K562 (cell line): ENCODE measurements around the gene GAL. TPM values are rescaled to one million over a fixed set of nuclear protein-coding genes. Genes with fewer than 3 reads are reported as not detected.

Source experiments
- ATAC-seq: fragments of 200-7000 bp; cut with Tn5 transposase; 3 replicates; pipeline ENCODE4 v1.9.1; 2020; ENCODE audit warnings: moderate library complexity
- BruUV-seq: library from RNA; stranded (reverse); fragments of 400-500 nt; replicated peaks from 2 replicates; lab custom pipeline; 2021; lab: Mats Ljungman, UMichigan
- CTCF ChIA-PET: fragments of 300-600 bp; formaldehyde crosslinking; extraction: SDS; loops from one replicate; lab custom pipeline; 2021; ENCODE audit warnings: low intra/inter-chr PET ratio; lab: Yijun Ruan, JAX
- POLR2A ChIA-PET: fragments of 300-600, 350-650 bp; sonication (Branson Sonifier 250); formaldehyde crosslinking; extraction: SDS; loops from one replicate; lab custom pipeline; 2021; ENCODE audit warnings: antibody characterized with exemption, inconsistent platforms; lab: Yijun Ruan, JAX
- DNase-seq, 4 experiments: peaks; one replicate each; pipeline versions ENCODE4 v3.0.0 to v3.0.0-alpha.2; 2011 to 2018; ENCODE audit warnings: low spot score in 3 of 4, mixed read lengths in 3 of 4; ENCODE audit errors: extremely low read depth in 1 of 4
- FAIRE-seq: peaks from 2 replicates; lab custom pipeline; 2011; peaks lifted over from hg19 to GRCh38; lab: Jason Lieb, UNC
- H2AFZ ChIP-seq: 2 replicates; pipeline ENCODE4 v1.6.0; 2011; ENCODE audit warnings: low read depth, low read length, control low read depth, inconsistent platforms
- H3K27ac ChIP-seq: fragments of 200-600 bp; 3 replicates; pipeline ENCODE4 v1.8.0; 2011; ENCODE audit warnings: low read depth, mild to moderate bottlenecking, control low read depth, inconsistent platforms, low read length, moderate library complexity, mixed read lengths; ENCODE audit errors: extremely low read depth
- H3K27me3 ChIP-seq, 2 experiments: fragments of 300-600 bp in 1 of 2; 2 replicates in 1 of 2; 3 replicates in 1 of 2; pipeline versions ENCODE4 v1.6.0 to v1.8.0; 2011; ENCODE audit warnings: inconsistent platforms in 2 of 2, low read length in 2 of 2, mild to moderate bottlenecking in 1 of 2, mixed read lengths in 1 of 2, moderate library complexity in 1 of 2; ENCODE audit not compliant: control insufficient read depth in 2 of 2, insufficient read depth in 2 of 2
- H3K36me3 ChIP-seq: fragments of 300-600 bp; 3 replicates; pipeline ENCODE4 v1.8.0; 2011; ENCODE audit warnings: mild to moderate bottlenecking, low read length, inconsistent platforms; ENCODE audit not compliant: control insufficient read depth, insufficient read depth
- H3K4me1 ChIP-seq, 2 experiments: fragments of 200-600 bp in 1 of 2; replicated peaks in 1 of 2; 2 replicates in 1 of 2; 3 replicates in 1 of 2; pipeline versions ENCODE4 v1.5.1 to v1.8.0; 2011; ENCODE audit warnings: inconsistent platforms in 2 of 2, low read length in 2 of 2, mild to moderate bottlenecking in 1 of 2, mixed read lengths in 1 of 2, moderate library complexity in 1 of 2; ENCODE audit not compliant: control insufficient read depth in 2 of 2, insufficient read depth in 2 of 2
- H3K4me2 ChIP-seq: 2 replicates; pipeline ENCODE4 v1.6.1; 2011; ENCODE audit warnings: low read length, control low read depth, inconsistent platforms, mixed read lengths; ENCODE audit not compliant: insufficient read depth
- H3K4me3 ChIP-seq: fragments of 200-600 bp; sonication (generic), shearing (Covaris generic); 2 replicates; pipeline ENCODE4 v1.5.1; 2016; ENCODE audit warnings: control low read depth, inconsistent platforms
- H3K79me2 ChIP-seq: fragments of 200-600 bp; 3 replicates; pipeline ENCODE4 v1.8.0; 2011; ENCODE audit warnings: low read length, inconsistent platforms; ENCODE audit not compliant: control insufficient read depth, insufficient read depth
- H3K9ac ChIP-seq, 2 experiments: 2 replicates each; pipeline versions ENCODE4 v1.6.0 to v1.6.1; 2011; ENCODE audit warnings: low read depth in 2 of 2, low read length in 2 of 2, control low read depth in 1 of 2, inconsistent platforms in 1 of 2, mild to moderate bottlenecking in 1 of 2, mixed read lengths in 1 of 2; ENCODE audit not compliant: insufficient read depth in 1 of 2
- H3K9me1 ChIP-seq: one replicate; pipeline ENCODE4 v1.6.0; 2011; ENCODE audit warnings: inconsistent platforms, mild to moderate bottlenecking, low read length, moderate library complexity; ENCODE audit not compliant: control insufficient read depth, insufficient read depth
- H3K9me3 ChIP-seq: replicated peaks from 2 replicates; pipeline ENCODE4 v1.5.1; 2011; ENCODE audit warnings: low read depth, low read length, inconsistent platforms; ENCODE audit not compliant: control insufficient read depth, insufficient read depth
- H4K20me1 ChIP-seq: replicated peaks from 2 replicates; pipeline ENCODE4 v1.6.1; 2011; ENCODE audit warnings: low read length, inconsistent platforms, mixed read lengths; ENCODE audit not compliant: control insufficient read depth, insufficient read depth
- BACH1 ChIP-seq: fragments of 200-800 bp; sonication (Bioruptor generic); IDR thresholded peaks from 2 replicates; pipeline ENCODE4 v1.6.1; 2016; ENCODE audit warnings: missing genetic modification characterization, missing compliant biosample characterization
- CTCF ChIP-seq, 3 experiments: IDR thresholded peaks in 2 of 3; conservative IDR thresholded peaks in 1 of 3; 2 replicates each; pipeline ENCODE4 v1.5.1; 2011 to 2012; ENCODE audit warnings: low read length in 3 of 3, mild to moderate bottlenecking in 3 of 3, control low read depth in 2 of 3, improper control_type of control experiment in 1 of 3, inconsistent platforms in 1 of 3, low read depth in 1 of 3, mixed read lengths in 1 of 3, moderate library complexity in 1 of 3; ENCODE audit not compliant: insufficient read depth in 2 of 3
- RCOR1 ChIP-seq, 2 experiments: IDR thresholded peaks; 2 replicates each; pipeline ENCODE4 v1.6.1; 2012; ENCODE audit warnings: low read depth in 2 of 2, low read length in 2 of 2, borderline replicate concordance in 1 of 2, improper control_type of control experiment in 1 of 2
- WGBS: fragments of 100-300 bp; shearing (Covaris generic); methylation state at CpG from one replicate; pipeline ENCODE4 v1.1.6; 2016; ENCODE audit warnings: low coverage, mixed read lengths; ENCODE audit not compliant: insufficient coverage; ENCODE audit errors: missing lambda C conversion rate; 5-methylcytosine and 5-hydroxymethylcytosine counted together
- in situ Hi-C: fragments of 300-500 bp; cut with MboI; formaldehyde crosslinking; loops from 4 replicates; pipeline ENCODE4 v1.15.0; 2018; ENCODE audit warnings: inconsistent platforms, mixed read lengths
- intact Hi-C: fragments of 100-400 bp; cut with micrococcal nuclease; formaldehyde crosslinking; loops from 2 replicates; pipeline ENCODE4 v1.14.2; 2022
- polyA plus RNA-seq, 8 experiments: library from polyadenylated mRNA; depleted of rRNA in 4 of 8; stranded (reverse) in 5 of 8; unstranded in 3 of 8; fragments of >200 nt; fragmentation: Nextera tagmentation in 2 of 8; fragmentation: Illumina TruSeq in 1 of 8; extraction: Ambion mirVana in 2 of 8; extraction: Trizol in 1 of 8; gene quantifications; 2 replicates each; pipeline versions ENCODE4 v1.2.1 to v1.2.3, GENCODE V29; 2011 to 2014; ENCODE audit warnings: inconsistent platforms in 1 of 8, missing spikeins in 1 of 8
- total RNA-seq, 7 experiments: library from RNA; depleted of rRNA in 6 of 7; stranded (reverse); fragments of >200 nt in 6 of 7; fragmentation: Illumina TruSeq in 2 of 7; extraction: Trizol in 2 of 7; gene quantifications; 2 replicates each; pipeline versions ENCODE4 v1.2.1 to v1.2.3, GENCODE V29; 2011 to 2021; ENCODE audit warnings: low replicate concordance in 1 of 7
- TF ChIP-seq, protein P1 (sequence below): fragments of 450-650 bp; formaldehyde crosslinking; IDR thresholded peaks from 2 replicates; pipeline ENCODE4 v1.4.0; 2022; ENCODE audit warnings: missing genetic modification characterization
- TF ChIP-seq, protein P2 (sequence below): sonication (generic); formaldehyde crosslinking; IDR thresholded peaks from 2 replicates; pipeline ENCODE4 v1.4.0; 2020; ENCODE audit warnings: mild to moderate bottlenecking, missing genetic modification reagents
- TF ChIP-seq, protein P3 (sequence below): sonication (generic); formaldehyde crosslinking; IDR thresholded peaks from 2 replicates; pipeline ENCODE4 v1.8.1; 2023; ENCODE audit warnings: mild to moderate bottlenecking, missing genetic modification reagents

Gene GAL
- total and polyA plus RNA-seq, 9 of the 15 experiments (the other 6 are each of a cell fraction or from before 2014, with no cell fraction given): 10.6 to 119 (median 36.3) TPM

- FAIRE-seq: no peak
- Histone ChIP-seq H4K20me1 (no peaks in the 10 kb centered on the region), H3K36me3 (no peaks in the 10 kb centered on the region), H3K4me3 (no peak overlapping the region), H3K9ac (no peak overlapping the region), H3K79me2 (no peaks in the 10 kb centered on the region), H3K4me2 (no peak overlapping the region), H3K4me1 (peaks cover 0 to 18% of the 10 kb centered on the region in 2 experiments; a peak in 3 of 5 replicates), H3K9me1 (no peaks in the 10 kb centered on the region), H3K27ac (no peak overlapping the region), H2AFZ (no peak overlapping the region), H3K27me3 (peaks cover 25 to 49% of the 10 kb centered on the region in 2 experiments), H3K9me3 (no peaks in the 10 kb centered on the region)
- in situ Hi-C loops: no loop called here
- WGBS: 10% methylated on average over 27 of the region's 33 CpGs
- CTCF ChIA-PET: no interaction called here
- intact Hi-C loops: no loop called here
- BruUV-seq: no TSS peak
- ATAC-seq: peak; percentile 67
- peak in 2 of 4 experiments; percentile 35 to 38 for DNase-seq
- POLR2A ChIA-PET: interaction anchor here (0.6 to 1.8 kb wide), 3 partner anchors 8 to 285 kb away, joined by 3 to 8 read pairs (median 4); no protein-coding TSS in a partner anchor
- no peak for TF ChIP-seq BACH1
- TF ChIP-seq, protein P1, sequence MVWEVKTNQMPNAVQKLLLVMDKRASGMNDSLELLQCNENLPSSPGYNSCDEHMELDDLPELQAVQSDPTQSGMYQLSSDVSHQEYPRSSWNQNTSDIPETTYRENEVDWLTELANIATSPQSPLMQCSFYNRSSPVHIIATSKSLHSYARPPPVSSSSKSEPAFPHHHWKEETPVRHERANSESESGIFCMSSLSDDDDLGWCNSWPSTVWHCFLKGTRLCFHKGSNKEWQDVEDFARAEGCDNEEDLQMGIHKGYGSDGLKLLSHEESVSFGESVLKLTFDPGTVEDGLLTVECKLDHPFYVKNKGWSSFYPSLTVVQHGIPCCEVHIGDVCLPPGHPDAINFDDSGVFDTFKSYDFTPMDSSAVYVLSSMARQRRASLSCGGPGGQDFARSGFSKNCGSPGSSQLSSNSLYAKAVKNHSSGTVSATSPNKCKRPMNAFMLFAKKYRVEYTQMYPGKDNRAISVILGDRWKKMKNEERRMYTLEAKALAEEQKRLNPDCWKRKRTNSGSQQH (CRISPR knock-in tag): no peak
- no peak for TF ChIP-seq RCOR1 (IDR thresholded peaks at IDR 0.05; ENCODE audit: borderline replicate concordance in 1 of 2, low read depth in 2 of 2, low read length in 2 of 2)
- TF ChIP-seq, protein P2, sequence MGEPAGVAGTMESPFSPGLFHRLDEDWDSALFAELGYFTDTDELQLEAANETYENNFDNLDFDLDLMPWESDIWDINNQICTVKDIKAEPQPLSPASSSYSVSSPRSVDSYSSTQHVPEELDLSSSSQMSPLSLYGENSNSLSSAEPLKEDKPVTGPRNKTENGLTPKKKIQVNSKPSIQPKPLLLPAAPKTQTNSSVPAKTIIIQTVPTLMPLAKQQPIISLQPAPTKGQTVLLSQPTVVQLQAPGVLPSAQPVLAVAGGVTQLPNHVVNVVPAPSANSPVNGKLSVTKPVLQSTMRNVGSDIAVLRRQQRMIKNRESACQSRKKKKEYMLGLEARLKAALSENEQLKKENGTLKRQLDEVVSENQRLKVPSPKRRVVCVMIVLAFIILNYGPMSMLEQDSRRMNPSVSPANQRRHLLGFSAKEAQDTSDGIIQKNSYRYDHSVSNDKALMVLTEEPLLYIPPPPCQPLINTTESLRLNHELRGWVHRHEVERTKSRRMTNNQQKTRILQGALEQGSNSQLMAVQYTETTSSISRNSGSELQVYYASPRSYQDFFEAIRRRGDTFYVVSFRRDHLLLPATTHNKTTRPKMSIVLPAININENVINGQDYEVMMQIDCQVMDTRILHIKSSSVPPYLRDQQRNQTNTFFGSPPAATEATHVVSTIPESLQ (CRISPR knock-in tag): no peak
- TF ChIP-seq CTCF (IDR thresholded peaks at IDR 0.05 in 2 of 3, conservative IDR thresholded peaks at IDR 0.05 in 1 of 3; ENCODE audit: insufficient read depth in 2 of 3, low read depth in 1 of 3, low read length in 3 of 3): peak in 2 of 3 experiments; percentile 10 to 22; a peak in 1 of 6 replicates
- TF ChIP-seq, protein P3, sequence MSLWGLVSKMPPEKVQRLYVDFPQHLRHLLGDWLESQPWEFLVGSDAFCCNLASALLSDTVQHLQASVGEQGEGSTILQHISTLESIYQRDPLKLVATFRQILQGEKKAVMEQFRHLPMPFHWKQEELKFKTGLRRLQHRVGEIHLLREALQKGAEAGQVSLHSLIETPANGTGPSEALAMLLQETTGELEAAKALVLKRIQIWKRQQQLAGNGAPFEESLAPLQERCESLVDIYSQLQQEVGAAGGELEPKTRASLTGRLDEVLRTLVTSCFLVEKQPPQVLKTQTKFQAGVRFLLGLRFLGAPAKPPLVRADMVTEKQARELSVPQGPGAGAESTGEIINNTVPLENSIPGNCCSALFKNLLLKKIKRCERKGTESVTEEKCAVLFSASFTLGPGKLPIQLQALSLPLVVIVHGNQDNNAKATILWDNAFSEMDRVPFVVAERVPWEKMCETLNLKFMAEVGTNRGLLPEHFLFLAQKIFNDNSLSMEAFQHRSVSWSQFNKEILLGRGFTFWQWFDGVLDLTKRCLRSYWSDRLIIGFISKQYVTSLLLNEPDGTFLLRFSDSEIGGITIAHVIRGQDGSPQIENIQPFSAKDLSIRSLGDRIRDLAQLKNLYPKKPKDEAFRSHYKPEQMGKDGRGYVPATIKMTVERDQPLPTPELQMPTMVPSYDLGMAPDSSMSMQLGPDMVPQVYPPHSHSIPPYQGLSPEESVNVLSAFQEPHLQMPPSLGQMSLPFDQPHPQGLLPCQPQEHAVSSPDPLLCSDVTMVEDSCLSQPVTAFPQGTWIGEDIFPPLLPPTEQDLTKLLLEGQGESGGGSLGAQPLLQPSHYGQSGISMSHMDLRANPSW (CRISPR knock-in tag): no peak
Measured at GRCh38 chr11:68670208-68670992, 13.9 kb upstream of the GAL start.
